ENCODE results near the gene PTPRM. TPM values are rescaled to one million over a fixed set of nuclear protein-coding genes. Genes with fewer than 3 reads are reported as not detected.

Gene PTPRM
- total RNA-seq, 1 experiment from 2014 or later = 6.2 TPM

DNA sequence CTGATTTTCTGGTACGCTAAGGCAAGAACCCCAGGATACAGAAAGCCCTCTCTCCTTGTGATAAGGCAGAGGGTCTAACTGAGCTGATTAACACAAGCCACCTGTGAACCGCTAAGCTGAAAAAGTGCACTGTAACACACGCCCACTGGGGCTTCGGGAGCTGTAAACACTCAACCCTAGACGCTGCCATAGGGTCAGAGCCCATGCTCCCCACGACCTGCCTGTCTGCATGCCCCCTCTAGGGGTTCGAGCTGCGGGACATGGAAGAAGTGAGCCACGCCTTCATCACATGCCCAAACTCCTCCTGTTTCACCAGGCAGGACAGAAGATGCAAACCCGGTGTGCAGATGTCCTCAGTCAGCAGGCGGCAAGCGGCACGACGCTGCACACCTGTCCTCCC is 868.3 kb downstream of the PTPRM start:
- H2BK20ac ChIP-seq (ENCODE audit: low read depth, low read length, poor library complexity, severe bottlenecking) = no peak overlapping the region
- no peak overlapping the region for H3K56ac ChIP-seq (ENCODE audit: insufficient read length, low read depth, low read length)
- H2BK120ac ChIP-seq (ENCODE audit: low read depth, low read length, poor library complexity, severe bottlenecking) = no peak overlapping the region
- no peak overlapping the region for H3K4me3 Mint-ChIP-seq
- H3K23me2 ChIP-seq (ENCODE audit: insufficient read length, low read depth, low read length, poor library complexity, severe bottlenecking) = no peaks in the 10 kb centered on the region
- H3K79me1 ChIP-seq (ENCODE audit: insufficient read depth, low read depth, low read length, poor library complexity, severe bottlenecking) = no peaks in the 10 kb centered on the region
- H3K14ac ChIP-seq (ENCODE audit: insufficient read depth, low read length) = no peak overlapping the region
- TF ChIP-seq, protein P1, sequence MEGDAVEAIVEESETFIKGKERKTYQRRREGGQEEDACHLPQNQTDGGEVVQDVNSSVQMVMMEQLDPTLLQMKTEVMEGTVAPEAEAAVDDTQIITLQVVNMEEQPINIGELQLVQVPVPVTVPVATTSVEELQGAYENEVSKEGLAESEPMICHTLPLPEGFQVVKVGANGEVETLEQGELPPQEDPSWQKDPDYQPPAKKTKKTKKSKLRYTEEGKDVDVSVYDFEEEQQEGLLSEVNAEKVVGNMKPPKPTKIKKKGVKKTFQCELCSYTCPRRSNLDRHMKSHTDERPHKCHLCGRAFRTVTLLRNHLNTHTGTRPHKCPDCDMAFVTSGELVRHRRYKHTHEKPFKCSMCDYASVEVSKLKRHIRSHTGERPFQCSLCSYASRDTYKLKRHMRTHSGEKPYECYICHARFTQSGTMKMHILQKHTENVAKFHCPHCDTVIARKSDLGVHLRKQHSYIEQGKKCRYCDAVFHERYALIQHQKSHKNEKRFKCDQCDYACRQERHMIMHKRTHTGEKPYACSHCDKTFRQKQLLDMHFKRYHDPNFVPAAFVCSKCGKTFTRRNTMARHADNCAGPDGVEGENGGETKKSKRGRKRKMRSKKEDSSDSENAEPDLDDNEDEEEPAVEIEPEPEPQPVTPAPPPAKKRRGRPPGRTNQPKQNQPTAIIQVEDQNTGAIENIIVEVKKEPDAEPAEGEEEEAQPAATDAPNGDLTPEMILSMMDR (conservative IDR thresholded peaks at IDR 0.05) = no peak
- H2BK5ac ChIP-seq (ENCODE audit: insufficient read length, low read length) = no peak overlapping the region
- H3K4me1 Mint-ChIP-seq = no peaks in the 10 kb centered on the region
- no peak overlapping the region for H3K27ac ChIP-seq (ENCODE audit: insufficient read length, low read depth, low read length)
- H3K79me2 ChIP-seq (ENCODE audit: insufficient read depth, low read length) = no peaks in the 10 kb centered on the region
- H4K91ac ChIP-seq (ENCODE audit: insufficient read length, low read depth, low read length) = no peak overlapping the region
- H3K4me1 ChIP-seq (ENCODE audit: insufficient read depth, low read length) = no peaks in the 10 kb centered on the region
- no peak overlapping the region for H3K18ac ChIP-seq (ENCODE audit: insufficient read length, low read depth, low read length)
- WGBS (ENCODE audit: extremely low coverage, insufficient read length, low lambda C conversion rate) = no CpG with 5 or more reads among the region's 14 CpGs
- peaks cover 5% of the 10 kb centered on the region for H3K27me3 Mint-ChIP-seq (ENCODE audit: low read depth)
- no peak overlapping the region for H4K8ac ChIP-seq (replicated peaks; ENCODE audit: insufficient read length, low read depth, low read length)
- no peak overlapping the region for H3T11ph ChIP-seq (ENCODE audit: low read length)
- H2AK5ac ChIP-seq (ENCODE audit: insufficient read length, low read length) = no peak overlapping the region
- H3K36me3 Mint-ChIP-seq (ENCODE audit: insufficient read depth in 1 of 3, low read depth in 3 of 3) = peaks cover 0 to 5% (median 5%) of the 10 kb centered on the region in 3 experiments; a peak in 4 of 7 replicates
- no peaks in the 10 kb centered on the region; the same call in 1 of the 2 replicates for H3K27me3 ChIP-seq (ENCODE audit: insufficient read depth, low read length)
- no peak overlapping the region for H3K4me2 ChIP-seq (ENCODE audit: insufficient read depth, insufficient read length, low read length)
- DNase-seq = no peak
- no peak overlapping the region for H3K23ac ChIP-seq (ENCODE audit: insufficient read length, low read depth, low read length)
- no peaks in the 10 kb centered on the region for H3K9me3 ChIP-seq (ENCODE audit: control insufficient read depth, low read depth, low read length)
- no peak overlapping the region for H3K4ac ChIP-seq (ENCODE audit: low read depth, low read length)
- peaks cover 10 to 17% of the 10 kb centered on the region in 2 experiments for H3K9me3 Mint-ChIP-seq
- H4K20me1 ChIP-seq (ENCODE audit: control insufficient read depth, insufficient read depth, insufficient read length) = no peaks in the 10 kb centered on the region
- H3K9ac ChIP-seq (ENCODE audit: extremely low read depth, insufficient read length, low read length) = no peak overlapping the region
- no peak overlapping the region for H2AFZ ChIP-seq (ENCODE audit: low read length)
- no peak overlapping the region for H3K27ac Mint-ChIP-seq
- H4K5ac ChIP-seq (ENCODE audit: insufficient read length, low read depth, low read length) = no peak overlapping the region
- no peak overlapping the region for H2BK12ac ChIP-seq (ENCODE audit: insufficient read length, low read depth, low read length)
- no peak overlapping the region for H2BK15ac ChIP-seq (ENCODE audit: low read depth, low read length)
